ENCODE results near the gene KCND3.

DNA sequence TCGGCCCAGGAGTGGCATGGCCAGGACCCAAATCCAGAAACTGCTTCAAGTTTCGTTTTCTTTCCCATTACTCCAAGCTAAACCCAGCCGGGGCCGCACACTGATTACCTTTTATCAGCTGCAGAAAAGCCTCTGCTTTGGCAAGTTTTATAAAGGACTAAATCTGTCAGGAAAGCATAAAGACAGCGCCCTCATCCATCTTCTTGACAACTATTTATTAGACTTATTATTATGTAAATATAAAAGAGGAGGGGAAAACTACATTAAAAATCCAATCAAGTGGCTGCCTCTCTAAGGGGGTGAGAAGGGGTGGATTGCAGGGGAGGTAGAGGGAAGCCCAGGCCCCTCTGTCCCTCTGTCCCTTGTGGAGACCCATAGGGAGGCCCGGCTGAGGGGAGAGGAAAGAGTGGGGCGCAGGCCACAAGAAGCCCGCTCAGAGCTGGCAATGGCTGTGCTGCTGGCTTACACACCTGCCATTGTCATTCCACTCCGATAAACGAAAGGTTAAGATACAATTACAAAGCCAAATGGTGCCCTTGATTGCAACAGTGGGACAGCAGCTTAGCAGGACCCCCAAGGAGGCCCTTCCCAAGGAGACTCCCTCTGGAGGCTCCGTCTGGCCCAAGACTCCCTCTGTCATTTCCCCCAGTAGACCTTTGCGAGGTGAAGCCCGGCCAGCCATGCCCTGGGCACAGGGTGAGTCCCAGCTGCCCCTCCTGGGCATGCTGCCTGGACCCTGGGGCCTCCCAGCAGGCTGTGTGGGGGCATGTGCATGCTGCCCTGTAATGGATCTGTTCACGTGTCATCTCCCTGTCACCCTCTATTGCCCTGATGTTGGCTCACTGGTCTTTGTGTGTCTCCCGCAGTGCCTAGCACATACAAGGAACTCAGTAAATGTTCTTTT is 45.4 kb downstream of the KCND3 start:
- TF ChIP-seq, protein P1, sequence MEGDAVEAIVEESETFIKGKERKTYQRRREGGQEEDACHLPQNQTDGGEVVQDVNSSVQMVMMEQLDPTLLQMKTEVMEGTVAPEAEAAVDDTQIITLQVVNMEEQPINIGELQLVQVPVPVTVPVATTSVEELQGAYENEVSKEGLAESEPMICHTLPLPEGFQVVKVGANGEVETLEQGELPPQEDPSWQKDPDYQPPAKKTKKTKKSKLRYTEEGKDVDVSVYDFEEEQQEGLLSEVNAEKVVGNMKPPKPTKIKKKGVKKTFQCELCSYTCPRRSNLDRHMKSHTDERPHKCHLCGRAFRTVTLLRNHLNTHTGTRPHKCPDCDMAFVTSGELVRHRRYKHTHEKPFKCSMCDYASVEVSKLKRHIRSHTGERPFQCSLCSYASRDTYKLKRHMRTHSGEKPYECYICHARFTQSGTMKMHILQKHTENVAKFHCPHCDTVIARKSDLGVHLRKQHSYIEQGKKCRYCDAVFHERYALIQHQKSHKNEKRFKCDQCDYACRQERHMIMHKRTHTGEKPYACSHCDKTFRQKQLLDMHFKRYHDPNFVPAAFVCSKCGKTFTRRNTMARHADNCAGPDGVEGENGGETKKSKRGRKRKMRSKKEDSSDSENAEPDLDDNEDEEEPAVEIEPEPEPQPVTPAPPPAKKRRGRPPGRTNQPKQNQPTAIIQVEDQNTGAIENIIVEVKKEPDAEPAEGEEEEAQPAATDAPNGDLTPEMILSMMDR (IDR thresholded peaks at IDR 0.05), result no peak
- TF ChIP-seq EZH2 (IDR thresholded peaks at IDR 0.05) (no peak), EZH2phosphoT487 (IDR thresholded peaks at IDR 0.05) (no peak)

All from neural progenitor cell (in vitro differentiated cells).